Liver (tissue), 3 donors: ENCODE results near the gene TUBA4A.
A peak's percentile ranks its signal among the peaks of the same experiment; 100 is the strongest.

Source experiments
- CTCF ChIP-seq: fragments of 150-350 bp; IDR thresholded peaks from 2 replicates; pipeline ENCODE4 v1.5.1; 2017; ENCODE audit warnings: improper control_type of control experiment, low read depth, low read length; ENCODE audit not compliant: missing input control
- GABPA ChIP-seq, 2 donors: IDR thresholded peaks in 1 of 2; conservative IDR thresholded peaks in 1 of 2; 2 replicates each; pipeline ENCODE4 v1.6.1; 2016; ENCODE audit warnings: antibody characterized with exemption in 2 of 2, mild to moderate bottlenecking in 1 of 2, moderate library complexity in 1 of 2
- HNF4A ChIP-seq, 2 donors: conservative IDR thresholded peaks; 2 replicates each; pipeline ENCODE4 v1.6.1; 2016; ENCODE audit warnings: antibody characterized with exemption in 2 of 2, mild to moderate bottlenecking in 2 of 2
- JUND ChIP-seq, 2 donors: IDR thresholded peaks; 2 replicates each; pipeline ENCODE4 v1.6.1; 2016; ENCODE audit warnings: antibody characterized with exemption in 2 of 2
- MAX ChIP-seq: IDR thresholded peaks from 2 replicates; pipeline ENCODE4 v1.6.1; 2016; ENCODE audit warnings: antibody characterized with exemption
- RAD21 ChIP-seq, 2 donors: IDR thresholded peaks; 2 replicates each; pipeline ENCODE4 v1.6.1; 2016; ENCODE audit warnings: antibody characterized with exemption in 2 of 2, mild to moderate bottlenecking in 2 of 2
- TAF1 ChIP-seq: conservative IDR thresholded peaks from 2 replicates; pipeline ENCODE4 v1.6.1; 2016; ENCODE audit warnings: antibody characterized with exemption, mild to moderate bottlenecking
- YY1 ChIP-seq: IDR thresholded peaks from 2 replicates; pipeline ENCODE4 v1.6.1; 2016; ENCODE audit warnings: antibody characterized with exemption, mild to moderate bottlenecking
- TF ChIP-seq, protein P1 (sequence below): IDR thresholded peaks from 2 replicates; pipeline ENCODE4 v1.6.1; 2016; ENCODE audit warnings: antibody characterized with exemption, mild to moderate bottlenecking
- donor health status: healthy.
- donor health status: healthy.

- TF ChIP-seq YY1 (peak; percentile 72), CTCF (no peak), JUND (IDR thresholded peaks at IDR 0.05) (no peak), RAD21 (IDR thresholded peaks at IDR 0.05) (peak in 1 of 2 donors; percentile 42), TAF1 (no peak), GABPA (IDR thresholded peaks at IDR 0.05 in 1 of 2, conservative IDR thresholded peaks at IDR 0.05 in 1 of 2) (peak; percentile 75 to 94), MAX (peak; percentile 55), HNF4A (conservative IDR thresholded peaks at IDR 0.05) (peak in 1 of 2 donors; percentile 9)
- TF ChIP-seq, protein P1, sequence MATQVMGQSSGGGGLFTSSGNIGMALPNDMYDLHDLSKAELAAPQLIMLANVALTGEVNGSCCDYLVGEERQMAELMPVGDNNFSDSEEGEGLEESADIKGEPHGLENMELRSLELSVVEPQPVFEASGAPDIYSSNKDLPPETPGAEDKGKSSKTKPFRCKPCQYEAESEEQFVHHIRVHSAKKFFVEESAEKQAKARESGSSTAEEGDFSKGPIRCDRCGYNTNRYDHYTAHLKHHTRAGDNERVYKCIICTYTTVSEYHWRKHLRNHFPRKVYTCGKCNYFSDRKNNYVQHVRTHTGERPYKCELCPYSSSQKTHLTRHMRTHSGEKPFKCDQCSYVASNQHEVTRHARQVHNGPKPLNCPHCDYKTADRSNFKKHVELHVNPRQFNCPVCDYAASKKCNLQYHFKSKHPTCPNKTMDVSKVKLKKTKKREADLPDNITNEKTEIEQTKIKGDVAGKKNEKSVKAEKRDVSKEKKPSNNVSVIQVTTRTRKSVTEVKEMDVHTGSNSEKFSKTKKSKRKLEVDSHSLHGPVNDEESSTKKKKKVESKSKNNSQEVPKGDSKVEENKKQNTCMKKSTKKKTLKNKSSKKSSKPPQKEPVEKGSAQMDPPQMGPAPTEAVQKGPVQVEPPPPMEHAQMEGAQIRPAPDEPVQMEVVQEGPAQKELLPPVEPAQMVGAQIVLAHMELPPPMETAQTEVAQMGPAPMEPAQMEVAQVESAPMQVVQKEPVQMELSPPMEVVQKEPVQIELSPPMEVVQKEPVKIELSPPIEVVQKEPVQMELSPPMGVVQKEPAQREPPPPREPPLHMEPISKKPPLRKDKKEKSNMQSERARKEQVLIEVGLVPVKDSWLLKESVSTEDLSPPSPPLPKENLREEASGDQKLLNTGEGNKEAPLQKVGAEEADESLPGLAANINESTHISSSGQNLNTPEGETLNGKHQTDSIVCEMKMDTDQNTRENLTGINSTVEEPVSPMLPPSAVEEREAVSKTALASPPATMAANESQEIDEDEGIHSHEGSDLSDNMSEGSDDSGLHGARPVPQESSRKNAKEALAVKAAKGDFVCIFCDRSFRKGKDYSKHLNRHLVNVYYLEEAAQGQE, result peak; percentile 62
Measured at GRCh38 chr2:219245148-219245898, 8.4 kb downstream of the TUBA4A start, which contains the start of the genes GLB1L and STK16.
